SJSA1 (cell line): ENCODE measurements around the gene NKPD1. TPM values are rescaled to one million over a fixed set of nuclear protein-coding genes. Genes with fewer than 3 reads are reported as not detected.

Experiments
- DNase-seq, 2 experiments: peaks; one replicate each; pipeline ENCODE4 v3.0.0-alpha.2; 2015 to 2020; ENCODE audit warnings: low spot score in 2 of 2, low read depth in 1 of 2
- H3K27ac ChIP-seq: fragments of 250-450 bp; sonication (Bioruptor Pico); 2 replicates; pipeline ENCODE4 v1.5.1; 2020; ENCODE audit warnings: mild to moderate bottlenecking, moderate library complexity
- H3K27me3 ChIP-seq: fragments of 250-450 bp; sonication (Bioruptor Pico); replicated peaks from 2 replicates; pipeline ENCODE4 v1.5.1; 2020; ENCODE audit warnings: mild to moderate bottlenecking, moderate library complexity
- H3K36me3 ChIP-seq: fragments of 250-450 bp; sonication (Bioruptor Pico); 2 replicates; pipeline ENCODE4 v1.5.1; 2020; ENCODE audit warnings: mild to moderate bottlenecking
- H3K4me1 ChIP-seq: fragments of 250-450 bp; sonication (Bioruptor Pico); replicated peaks from 2 replicates; pipeline ENCODE4 v1.6.1; 2021; ENCODE audit warnings: mild to moderate bottlenecking
- H3K4me3 ChIP-seq: fragments of 250-450 bp; sonication (Bioruptor Pico); 2 replicates; pipeline ENCODE4 v1.5.1; 2020; ENCODE audit warnings: mild to moderate bottlenecking
- H3K9me3 ChIP-seq: fragments of 250-450 bp; sonication (Bioruptor Pico); replicated peaks from 2 replicates; pipeline ENCODE4 v1.5.1; 2020; ENCODE audit warnings: mild to moderate bottlenecking
- total RNA-seq: library from RNA; depleted of rRNA; stranded (reverse); fragments of >200 nt; shearing (Covaris generic); gene quantifications from 2 replicates; pipeline ENCODE4 v1.2.3, GENCODE V29; 2014

The NKPD1 gene
- total RNA-seq, 1 experiment from 2014 or later, result not detected

GRCh38 chr19:45145270-45146189 is 15.3 kb downstream of the NKPD1 start:
- Histone ChIP-seq H3K36me3 (peaks cover 49% of the 10 kb centered on the region), H3K27ac (no peak overlapping the region), H3K4me3 (no peak overlapping the region), H3K4me1 (no peaks in the 10 kb centered on the region), H3K27me3 (no peaks in the 10 kb centered on the region), H3K9me3 (no peaks in the 10 kb centered on the region)
- no peak for DNase-seq

GRCh38 chr19:45144431-45145269 is 16.1 kb downstream of the NKPD1 start:
- H3K27ac ChIP-seq, result no peak overlapping the region
- no peaks in the 10 kb centered on the region for H3K9me3 ChIP-seq
- no peaks in the 10 kb centered on the region for H3K4me1 ChIP-seq
- H3K4me3 ChIP-seq, result no peak overlapping the region
- no peak for DNase-seq
- peaks cover 49% of the 10 kb centered on the region for H3K36me3 ChIP-seq
- H3K27me3 ChIP-seq, result no peaks in the 10 kb centered on the region

- Histone ChIP-seq H3K9me3 (no peaks in the 10 kb centered on the region), H3K36me3 (peaks cover 49% of the 10 kb centered on the region), H3K27ac (no peak overlapping the region), H3K4me3 (no peak overlapping the region), H3K4me1 (no peaks in the 10 kb centered on the region), H3K27me3 (no peaks in the 10 kb centered on the region)
- no peak for DNase-seq
Measured at GRCh38 chr19:45142726-45143110, 18.1 kb downstream of the NKPD1 start.

DNA sequence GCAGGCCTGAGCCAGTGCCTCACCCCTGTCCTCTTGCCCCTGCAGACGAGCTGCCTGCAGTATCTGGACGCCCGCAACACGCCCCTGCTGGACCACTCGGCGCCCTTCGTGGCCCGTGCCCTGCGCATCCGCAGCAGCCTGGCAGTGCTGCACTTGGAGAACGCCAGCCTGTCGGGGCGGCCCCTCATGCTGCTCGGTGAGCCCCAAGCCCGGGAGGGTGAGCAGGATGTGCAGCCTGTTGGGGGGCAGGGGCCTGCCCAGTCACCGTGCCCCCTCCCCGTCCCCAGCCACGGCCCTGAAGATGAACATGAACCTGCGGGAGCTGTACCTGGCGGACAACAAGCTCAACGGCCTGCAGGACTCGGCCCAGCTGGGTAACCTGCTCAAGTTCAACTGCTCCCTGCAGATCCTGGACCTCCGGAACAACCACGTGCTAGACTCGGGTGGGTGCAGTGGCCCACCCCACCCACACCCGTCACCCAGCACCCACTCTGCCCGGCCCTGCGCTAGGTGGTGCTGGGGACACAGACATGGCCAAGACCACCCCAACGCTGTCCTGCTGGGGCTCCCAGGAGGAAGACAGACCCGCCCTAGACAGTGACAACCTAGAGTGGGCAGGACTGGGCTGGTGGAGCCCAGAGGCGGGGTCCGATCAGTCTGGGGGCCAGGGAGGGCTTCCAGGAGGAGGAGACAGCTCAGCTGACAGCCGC is 18.6 kb downstream of the NKPD1 start:
- peaks cover 49% of the 10 kb centered on the region for H3K36me3 ChIP-seq
- no peak overlapping the region for H3K4me3 ChIP-seq
- no peak for DNase-seq
- no peak overlapping the region for H3K27ac ChIP-seq
- no peaks in the 10 kb centered on the region for H3K4me1 ChIP-seq
- H3K9me3 ChIP-seq, result no peaks in the 10 kb centered on the region
- no peaks in the 10 kb centered on the region for H3K27me3 ChIP-seq

GRCh38 chr19:45141203-45141900 is 19.4 kb downstream of the NKPD1 start:
- no peak overlapping the region for H3K4me3 ChIP-seq
- H3K4me1 ChIP-seq, result no peaks in the 10 kb centered on the region
- no peak for DNase-seq
- no peaks in the 10 kb centered on the region for H3K27me3 ChIP-seq
- H3K9me3 ChIP-seq, result no peaks in the 10 kb centered on the region
- no peak overlapping the region for H3K27ac ChIP-seq
- peaks cover 47% of the 10 kb centered on the region for H3K36me3 ChIP-seq

GRCh38 chr19:45140533-45140932 is 20.2 kb downstream of the NKPD1 start:
- H3K27ac ChIP-seq, result no peak overlapping the region
- H3K36me3 ChIP-seq, result peaks cover 42% of the 10 kb centered on the region
- H3K27me3 ChIP-seq, result no peaks in the 10 kb centered on the region
- H3K4me3 ChIP-seq, result no peak overlapping the region
- no peak for DNase-seq
- no peaks in the 10 kb centered on the region for H3K4me1 ChIP-seq
- no peaks in the 10 kb centered on the region for H3K9me3 ChIP-seq

DNA sequence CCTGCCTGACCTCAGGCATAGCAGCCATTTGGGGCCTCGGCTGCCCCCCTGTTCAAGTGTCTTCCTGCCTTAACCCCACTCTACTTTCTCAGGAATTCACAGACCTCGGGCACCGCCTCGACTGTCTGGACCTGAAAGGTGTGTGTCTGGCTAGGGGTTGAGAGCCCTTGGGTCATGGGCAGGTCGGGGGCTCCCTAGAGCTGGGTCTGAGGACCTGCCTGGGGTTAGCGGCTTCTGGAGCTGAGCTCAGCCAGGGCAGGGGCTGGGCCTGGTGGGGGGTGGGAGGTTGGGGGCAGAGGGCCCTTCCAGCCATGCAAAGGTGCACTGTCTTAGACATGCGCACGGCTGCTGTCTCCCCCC is 20.7 kb downstream of the NKPD1 start:
- Histone ChIP-seq H3K36me3 (peaks cover 40% of the 10 kb centered on the region), H3K4me1 (no peaks in the 10 kb centered on the region), H3K27ac (no peak overlapping the region), H3K9me3 (no peaks in the 10 kb centered on the region), H3K4me3 (no peak overlapping the region), H3K27me3 (no peaks in the 10 kb centered on the region)
- no peak for DNase-seq

DNA sequence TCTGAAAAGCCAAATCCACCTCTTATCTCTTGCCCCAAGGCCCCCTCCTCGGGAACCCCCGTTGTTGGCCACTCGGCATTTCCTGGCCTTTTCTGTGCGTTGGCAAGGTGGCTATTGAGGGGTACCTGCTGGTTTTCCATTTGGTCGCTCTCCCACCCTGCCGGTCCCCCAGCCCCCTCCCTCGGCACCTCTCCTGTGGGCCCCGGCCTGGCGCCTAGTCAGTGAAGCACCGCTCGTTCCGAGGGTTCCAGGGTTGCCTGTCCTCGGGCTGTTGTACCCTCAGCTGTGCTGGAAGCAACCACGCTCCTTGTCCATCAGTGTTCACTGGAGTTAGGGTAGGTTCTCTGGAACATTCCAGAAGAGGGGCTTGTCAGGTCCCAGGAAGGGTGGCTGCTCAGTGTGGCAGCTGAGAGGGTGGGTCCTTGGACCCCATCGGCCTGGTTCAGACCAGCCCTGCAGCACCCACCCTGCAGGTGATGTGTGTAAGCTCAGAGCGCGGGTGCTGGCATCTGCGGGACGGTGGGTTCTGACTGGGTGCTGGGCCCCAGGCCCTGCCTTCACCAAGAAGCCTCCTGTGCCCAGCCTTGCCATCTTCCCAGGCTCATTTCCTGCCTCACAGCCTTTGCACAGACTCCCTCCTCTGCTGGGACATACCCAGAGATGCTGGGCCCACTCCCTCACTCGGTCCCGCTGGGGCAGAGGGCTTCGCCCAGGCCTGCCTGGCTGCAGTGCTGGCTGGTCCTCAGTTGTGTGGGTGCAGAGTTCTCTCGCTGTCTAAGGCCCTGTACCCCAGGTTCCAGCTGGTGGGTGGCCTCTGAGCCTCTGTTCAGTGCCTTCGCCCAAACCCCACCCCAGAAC is 21.3 kb downstream of the NKPD1 start:
- no peak overlapping the region for H3K27ac ChIP-seq
- DNase-seq, result no peak

DNA sequence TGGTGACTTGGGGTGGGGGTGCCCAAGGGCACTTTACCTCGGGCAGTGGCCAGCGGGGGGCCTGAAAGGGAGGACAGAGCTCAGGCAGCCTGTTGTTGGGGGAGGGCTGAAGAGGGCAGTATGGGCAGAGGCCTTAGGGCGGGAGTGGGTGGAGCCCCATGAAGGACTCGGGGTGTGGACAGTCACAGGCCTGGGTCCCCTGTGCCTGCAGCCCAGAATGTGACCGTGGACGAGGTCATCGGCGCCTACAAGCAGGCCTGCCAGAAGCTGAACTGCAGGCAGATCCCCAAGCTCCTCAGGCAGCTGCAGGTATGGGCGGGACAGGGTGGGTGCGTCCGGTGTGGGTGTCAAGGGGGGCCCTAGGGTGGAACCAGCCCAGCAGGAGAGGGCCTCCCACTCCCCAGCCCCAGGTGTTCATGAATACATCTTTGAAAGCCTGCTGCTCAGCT is 22.5 kb downstream of the NKPD1 start:
- no peak overlapping the region for H3K27ac ChIP-seq
- H3K27me3 ChIP-seq, result no peaks in the 10 kb centered on the region
- no peaks in the 10 kb centered on the region for H3K4me1 ChIP-seq
- no peak for DNase-seq
- no peaks in the 10 kb centered on the region for H3K9me3 ChIP-seq
- peaks cover 32% of the 10 kb centered on the region for H3K36me3 ChIP-seq
- no peak overlapping the region for H3K4me3 ChIP-seq

More for the DNA sequence above, 21.3 kb downstream of the NKPD1 start:
- Histone ChIP-seq H3K36me3 (peaks cover 39% of the 10 kb centered on the region), H3K4me3 (no peak overlapping the region), H3K4me1 (no peaks in the 10 kb centered on the region), H3K27me3 (no peaks in the 10 kb centered on the region), H3K9me3 (no peaks in the 10 kb centered on the region)

GRCh38 chr19:45137179-45137761 is 23.5 kb downstream of the NKPD1 start:
- Histone ChIP-seq H3K9me3 (no peaks in the 10 kb centered on the region), H3K27me3 (no peaks in the 10 kb centered on the region), H3K4me1 (no peaks in the 10 kb centered on the region), H3K4me3 (no peak overlapping the region), H3K36me3 (peaks cover 23% of the 10 kb centered on the region), H3K27ac (no peak overlapping the region)
- DNase-seq, result no peak

DNA sequence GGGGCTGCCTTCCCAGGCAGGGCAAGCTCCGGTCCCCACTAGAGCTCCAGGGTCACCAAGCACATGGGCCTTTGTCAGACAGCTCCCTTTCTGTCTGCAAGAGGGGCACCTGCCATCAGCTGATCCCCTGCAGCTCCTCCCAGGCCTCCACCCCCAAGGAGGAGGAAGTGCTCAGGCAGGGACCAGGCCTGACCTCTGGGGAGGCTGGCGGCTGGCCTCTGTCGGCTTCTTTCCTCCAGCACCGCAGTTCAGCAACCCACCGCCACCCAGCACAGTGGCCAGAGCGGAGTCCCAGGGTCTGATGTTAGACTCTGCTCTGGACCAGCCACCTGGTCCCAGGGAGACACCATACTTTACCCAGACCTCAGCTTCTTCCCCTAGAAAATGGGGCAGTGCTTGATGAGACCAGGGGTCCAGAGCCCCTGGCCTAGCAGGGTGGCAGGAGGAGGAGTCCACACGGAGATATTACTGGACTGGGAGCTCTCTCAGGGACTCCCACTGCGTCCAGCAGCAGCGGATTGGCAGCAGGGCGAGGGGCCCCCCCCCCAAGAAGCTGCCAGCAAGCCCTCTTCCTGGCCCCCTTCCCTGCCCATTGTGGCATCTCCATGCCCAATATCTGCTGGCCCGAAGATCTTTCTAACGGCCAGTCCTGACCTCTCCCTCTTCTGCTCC is 24.1 kb downstream of the NKPD1 start:
- no peaks in the 10 kb centered on the region for H3K27me3 ChIP-seq
- no peak overlapping the region for H3K27ac ChIP-seq
- no peaks in the 10 kb centered on the region for H3K9me3 ChIP-seq
- no peak for DNase-seq
- no peak overlapping the region for H3K4me3 ChIP-seq
- H3K36me3 ChIP-seq, result peaks cover 17% of the 10 kb centered on the region
- H3K4me1 ChIP-seq, result no peaks in the 10 kb centered on the region
